Measurements from ENCODE around the gene TMEM185A. TPM values are rescaled to one million over a fixed set of nuclear protein-coding genes. Genes with fewer than 3 reads are reported as not detected.
"Not testable (repeated sequence)": the region's sequence is repeated elsewhere in the genome, so short reads cannot be mapped to it uniquely, and the experiment has no call there.

TMEM185A gene
- total RNA-seq, 6 experiments from 2014 or later: 6.4 to 10.6 (median 7.4) TPM

- peak in 3 of 4 donors; percentile 26 to 43 (median 38) for ATAC-seq
- DNase-seq; H3K4me3 ChIP-seq; H3K27ac ChIP-seq; intact Hi-C loops (cut with DNase I); H3K36me3 ChIP-seq; H3K9me3 ChIP-seq; H3K27me3 ChIP-seq; H3K4me1 ChIP-seq: not testable (repeated sequence)
- WGBS (ENCODE audit: insufficient coverage, low coverage, low lambda C conversion rate, missing lambda C conversion rate): no CpG with 5 or more reads among the region's 3 CpGs
Observed at GRCh38 chrX:149547782-149548181, 83.8 kb downstream of the TMEM185A start.

GRCh38 chrX:149546962-149547361, 84.6 kb downstream of the TMEM185A start:
- H3K27me3 ChIP-seq; H3K4me3 ChIP-seq; ATAC-seq; intact Hi-C loops (cut with DNase I); DNase-seq; H3K4me1 ChIP-seq; H3K27ac ChIP-seq; H3K36me3 ChIP-seq; H3K9me3 ChIP-seq: not testable (repeated sequence)
- no CpG with 5 or more reads among the region's 1 CpG for WGBS (ENCODE audit: insufficient coverage, low coverage, low lambda C conversion rate, missing lambda C conversion rate)

Other genes starting within 250 kb of the TMEM185A start
- 10 to 100 TPM; 12.7 to 27.3 (median 20.0) TPM for gene IDS, start 126.5 kb downstream of the TMEM185A start, total RNA-seq
- 10 to 100 TPM in 4 of 6 experiments, 1 to 10 TPM in 2; 5.2 to 13.3 (median 11.7) TPM for gene EOLA1, start 90.8 kb downstream of the TMEM185A start, total RNA-seq
- gene HSFX3, start 81.9 kb downstream of the TMEM185A start, total RNA-seq: not detected
- gene MAGEA9B, start 44.3 kb downstream of the TMEM185A start, total RNA-seq: not detected
- not detected for gene HSFX2, start 36.5 kb downstream of the TMEM185A start, total RNA-seq
- gene MAGEA11, start 80.3 kb upstream of the TMEM185A start, total RNA-seq: not detected
- gene HSFX1, start 142.3 kb upstream of the TMEM185A start, total RNA-seq: 1 to 10 TPM in 1 of 6 experiments, under 1 TPM in 4, not detected in 1; 0.25 to 1.1 (median 0.70) TPM
- gene MAGEA9, start 150.1 kb upstream of the TMEM185A start, total RNA-seq: not detected
- not detected for gene MAGEA8, start 249.4 kb upstream of the TMEM185A start, total RNA-seq

Data from right lobe of liver (tissue), 6 donors.